ENCODE data around the gene KRT82. TPM values are rescaled to one million over a fixed set of nuclear protein-coding genes. Genes with fewer than 3 reads are reported as not detected.

KRT82 gene
- total RNA-seq, 1 experiment from 2014 or later = not detected

DNA sequence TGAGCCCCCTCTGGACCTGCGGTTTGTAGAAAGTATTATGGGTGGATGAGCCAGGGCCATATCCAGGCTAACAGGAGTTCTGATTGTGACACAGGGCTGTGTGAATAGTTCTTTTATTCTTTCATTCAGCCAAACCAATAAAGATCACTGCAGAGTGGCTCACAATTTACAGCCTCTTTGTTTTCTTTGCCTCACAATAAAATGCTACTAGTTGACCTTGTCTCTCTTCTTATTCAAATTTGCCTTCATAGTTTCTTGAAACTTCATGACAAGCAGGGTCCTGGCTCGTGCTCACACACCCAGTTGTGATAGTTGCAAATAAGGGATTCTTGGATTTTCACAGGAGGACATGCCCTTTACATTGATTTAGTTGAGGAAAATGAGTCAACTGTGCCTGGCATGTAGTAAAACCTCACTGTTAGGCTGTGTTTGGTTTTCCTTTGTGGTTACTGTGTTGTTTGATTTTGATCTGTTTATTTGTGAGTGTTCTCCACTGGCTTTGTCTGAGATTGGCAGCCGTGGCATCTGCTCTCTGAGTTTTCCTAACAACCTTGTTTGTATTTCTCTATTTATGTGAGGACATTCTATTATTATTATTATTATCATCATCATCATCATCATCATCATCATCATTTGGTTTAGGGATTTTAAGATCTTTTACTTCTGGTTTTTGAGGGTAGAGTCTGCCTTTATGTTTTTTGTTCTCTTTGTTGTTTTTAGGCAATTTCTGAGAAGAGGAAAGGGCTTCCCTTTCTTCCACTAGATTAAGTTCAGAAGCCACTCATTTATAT is 48.5 kb upstream of the KRT82 start:
- Histone ChIP-seq H3K79me1 (ENCODE audit: insufficient read depth, low read depth, low read length, poor library complexity, severe bottlenecking) (no peaks in the 10 kb centered on the region), H3K23ac (ENCODE audit: insufficient read length, low read depth, low read length) (no peak overlapping the region), H2AFZ (ENCODE audit: low read length) (no peak overlapping the region), H4K20me1 (ENCODE audit: control insufficient read depth, insufficient read depth, insufficient read length) (no peaks in the 10 kb centered on the region), H3K9ac (ENCODE audit: extremely low read depth, insufficient read length, low read length) (no peak overlapping the region), H3K9me3 (ENCODE audit: control insufficient read depth, low read depth, low read length) (no peaks in the 10 kb centered on the region), H3K18ac (ENCODE audit: insufficient read length, low read depth, low read length) (no peak overlapping the region), H2BK15ac (ENCODE audit: low read depth, low read length) (no peak overlapping the region), H2BK20ac (ENCODE audit: low read depth, low read length, poor library complexity, severe bottlenecking) (no peak overlapping the region), H3K4ac (ENCODE audit: low read depth, low read length) (no peak overlapping the region), H3T11ph (ENCODE audit: low read length) (no peak overlapping the region), H3K4me2 (ENCODE audit: insufficient read depth, insufficient read length, low read length) (peak overlapping the region; percentile 44), H3K79me2 (ENCODE audit: insufficient read depth, low read length) (no peaks in the 10 kb centered on the region), H3K4me1 (ENCODE audit: insufficient read depth, low read length) (no peaks in the 10 kb centered on the region), H3K14ac (ENCODE audit: insufficient read depth, low read length) (no peak overlapping the region; the same call in 1 of the 2 replicates), H2AK5ac (ENCODE audit: insufficient read length, low read length) (no peak overlapping the region), H2BK5ac (ENCODE audit: insufficient read length, low read length) (no peak overlapping the region), H4K8ac (replicated peaks; ENCODE audit: insufficient read length, low read depth, low read length) (no peak overlapping the region), H4K5ac (ENCODE audit: insufficient read length, low read depth, low read length) (no peak overlapping the region), H2BK12ac (ENCODE audit: insufficient read length, low read depth, low read length) (no peak overlapping the region), H3K27ac (ENCODE audit: insufficient read length, low read depth, low read length) (no peak overlapping the region), H3K56ac (ENCODE audit: insufficient read length, low read depth, low read length) (no peak overlapping the region), H4K91ac (ENCODE audit: insufficient read length, low read depth, low read length) (no peak overlapping the region), H2BK120ac (ENCODE audit: low read depth, low read length, poor library complexity, severe bottlenecking) (no peak overlapping the region), H3K23me2 (ENCODE audit: insufficient read length, low read depth, low read length, poor library complexity, severe bottlenecking) (no peaks in the 10 kb centered on the region), H3K27me3 (ENCODE audit: insufficient read depth, low read length) (no peaks in the 10 kb centered on the region)
- H3K4me1 Mint-ChIP-seq = peaks cover 14% of the 10 kb centered on the region in 2 experiments
- H3K27ac Mint-ChIP-seq = peak overlapping the region in 2 of 3 experiments; percentile 19 to 77; a peak in 3 of 7 replicates
- TF ChIP-seq CTCF (conservative IDR thresholded peaks at IDR 0.05) = no peak
- DNase-seq = no peak
- H3K9me3 Mint-ChIP-seq = no peaks in the 10 kb centered on the region; a peak in 1 of 5 replicates
- WGBS (ENCODE audit: extremely low coverage, insufficient read length, low lambda C conversion rate) = no CpG with 5 or more reads among the region's 3 CpGs
- H3K27me3 Mint-ChIP-seq (ENCODE audit: low read depth) = peaks cover 12% of the 10 kb centered on the region
- H3K4me3 Mint-ChIP-seq = no peak overlapping the region
- H3K36me3 Mint-ChIP-seq (ENCODE audit: insufficient read depth in 1 of 3, low read depth in 3 of 3) = no peaks in the 10 kb centered on the region
